ENCODE measurements around the gene F5.

Gene F5

DNA sequence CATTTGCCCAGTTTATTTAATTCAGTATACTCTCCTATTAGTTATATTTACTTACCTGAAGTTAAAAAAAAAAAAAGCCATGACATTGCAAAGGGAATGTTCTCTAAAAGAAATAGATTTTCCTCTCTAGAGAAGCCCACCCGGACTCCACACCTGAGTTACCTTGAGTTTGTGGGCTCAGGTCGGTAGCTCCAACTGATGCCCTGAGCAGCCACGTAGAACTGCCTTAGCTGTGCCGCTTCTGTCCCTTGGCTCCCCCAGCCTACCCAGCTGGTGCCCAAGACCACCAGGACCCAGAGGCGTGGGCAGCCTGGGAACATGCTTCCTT, 250 bp downstream of the F5 start:
- no peak for DNase-seq

DNA sequence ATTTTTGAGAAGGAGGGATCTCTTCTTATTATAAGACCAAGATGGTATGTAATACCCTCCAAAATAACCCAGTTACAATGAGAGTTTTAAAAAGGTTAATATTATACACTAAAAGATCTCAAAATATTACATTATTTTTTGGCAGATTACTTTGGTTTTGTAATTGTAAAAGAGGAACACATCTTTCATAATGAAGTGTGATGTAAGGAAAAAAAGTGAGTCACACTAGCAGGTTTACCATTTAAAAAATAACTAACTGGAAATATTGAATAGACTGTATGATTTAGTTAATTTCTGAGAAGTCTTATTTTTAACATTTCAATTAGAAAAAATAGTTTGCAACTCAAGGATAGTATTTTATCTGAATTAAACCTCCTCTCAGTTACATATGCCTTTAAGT, 1.1 kb downstream of the F5 start:
- DNase-seq = no peak

DNA sequence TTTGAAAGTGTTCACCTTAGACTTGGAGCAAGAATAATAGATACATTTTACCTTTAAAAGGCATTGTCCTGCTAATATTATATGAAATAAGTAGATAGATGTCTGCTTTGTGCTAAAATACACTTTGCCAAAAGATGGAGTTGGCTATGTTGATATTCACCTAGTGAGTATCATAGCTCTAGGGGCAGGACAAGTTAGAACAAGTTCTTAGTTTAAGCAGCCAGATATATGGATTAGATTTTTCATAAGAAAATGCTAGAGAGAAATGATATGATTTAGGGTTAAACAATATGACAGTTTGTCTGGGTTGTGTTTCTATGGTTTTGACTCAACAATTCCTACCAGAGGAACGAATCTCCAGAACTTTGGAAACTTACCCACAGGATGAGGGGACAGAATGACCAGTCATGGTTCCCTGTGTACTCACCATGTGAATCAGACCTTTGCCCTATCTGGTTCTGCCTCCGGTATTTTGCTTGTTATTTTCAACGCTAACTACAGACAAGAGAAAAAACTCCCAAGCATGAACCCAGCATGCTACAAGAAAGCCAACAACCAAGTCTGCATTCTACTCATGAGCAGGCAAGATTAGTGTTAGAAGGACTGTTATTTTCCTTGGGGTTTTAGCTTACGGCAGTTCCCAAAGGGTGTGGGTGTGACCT, 1.7 kb downstream of the F5 start:
- DNase-seq = no peak

DNA sequence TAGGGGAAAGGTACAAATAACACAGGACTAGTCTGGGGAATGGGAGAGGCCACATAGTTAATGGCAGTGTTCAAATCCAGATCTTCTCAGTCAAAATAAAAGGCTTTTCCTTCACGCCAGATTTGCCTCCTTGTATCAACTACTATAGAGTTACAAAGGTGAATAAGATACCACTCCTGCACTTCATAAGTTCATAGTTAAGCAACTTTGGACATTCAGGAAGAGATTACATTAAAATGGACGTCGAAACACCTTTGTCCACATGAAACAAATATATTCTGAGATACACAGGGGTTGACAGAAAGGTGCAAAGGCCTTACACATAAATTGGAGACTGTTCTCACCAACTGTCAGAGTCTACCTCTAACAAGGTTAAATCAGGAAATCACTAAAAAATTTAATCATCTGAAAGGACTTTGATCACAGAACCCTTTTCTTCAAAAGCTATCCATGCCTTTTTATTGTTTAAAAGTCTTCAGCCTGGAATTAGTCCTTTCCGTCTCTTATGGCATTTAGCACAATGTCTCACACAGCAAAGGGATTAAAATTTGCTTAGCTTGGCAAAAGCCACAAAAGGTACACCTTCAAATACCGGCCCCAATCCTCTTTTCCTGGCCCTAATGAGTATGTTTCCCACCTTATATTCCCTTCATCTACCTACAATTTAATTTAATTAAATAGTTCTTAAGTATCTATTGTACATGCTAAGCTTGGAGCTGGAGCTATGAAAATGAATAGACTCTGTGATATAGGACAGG, 8.1 kb downstream of the F5 start:
- no peak for DNase-seq

DNA sequence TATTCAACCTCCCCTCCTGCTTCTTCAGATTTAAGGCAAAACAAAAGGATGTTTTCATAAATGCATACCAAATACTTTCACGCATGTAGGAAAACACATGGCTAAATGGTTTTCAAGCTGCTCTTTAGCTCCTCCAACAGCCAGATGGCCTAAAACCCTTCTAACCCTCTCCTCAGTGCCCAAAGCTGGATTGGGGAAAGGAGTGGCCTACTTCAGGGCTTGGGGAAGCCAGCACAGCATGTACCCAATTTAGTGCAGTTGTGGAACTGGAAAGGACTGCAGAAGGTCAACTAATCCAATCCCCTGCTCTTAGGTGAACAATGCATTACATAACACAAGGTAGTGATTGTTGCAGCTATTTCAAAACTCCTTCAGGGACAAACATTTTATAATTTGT, 9.3 kb downstream of the F5 start:
- no peak for DNase-seq

DNA sequence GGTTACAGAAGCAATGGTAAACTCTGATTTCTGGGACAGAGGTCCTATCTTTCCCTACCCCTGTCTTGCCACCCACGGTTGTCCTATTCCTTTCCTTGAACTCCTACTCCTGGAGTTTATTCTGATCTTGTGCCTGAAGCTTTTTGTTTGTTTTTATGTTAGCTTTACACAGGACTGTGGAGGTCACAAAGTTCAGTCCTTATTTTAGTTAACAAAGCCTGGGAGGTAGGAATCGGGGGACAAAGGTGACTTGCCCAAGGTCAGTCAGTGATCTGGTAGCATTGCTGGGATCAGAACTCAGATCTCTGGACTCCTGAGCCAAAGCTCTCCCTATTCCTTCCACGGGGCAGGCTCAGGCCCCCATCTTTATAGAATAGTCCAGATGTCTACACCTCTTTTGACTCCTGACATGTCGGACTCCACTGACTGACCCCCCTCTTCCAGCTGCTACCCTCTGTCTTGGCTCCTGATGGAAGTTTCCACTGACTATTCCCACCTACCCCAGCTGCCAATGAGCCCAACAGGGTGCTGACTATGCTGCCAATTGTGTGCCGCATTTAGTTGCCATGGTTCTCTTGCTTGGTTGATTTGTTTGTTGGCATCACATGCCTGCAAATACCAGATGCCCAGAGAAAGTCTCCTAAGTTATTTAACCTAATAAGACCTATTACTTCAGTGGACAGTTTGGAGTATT, 9.9 kb downstream of the F5 start:
- no peak for DNase-seq

DNA sequence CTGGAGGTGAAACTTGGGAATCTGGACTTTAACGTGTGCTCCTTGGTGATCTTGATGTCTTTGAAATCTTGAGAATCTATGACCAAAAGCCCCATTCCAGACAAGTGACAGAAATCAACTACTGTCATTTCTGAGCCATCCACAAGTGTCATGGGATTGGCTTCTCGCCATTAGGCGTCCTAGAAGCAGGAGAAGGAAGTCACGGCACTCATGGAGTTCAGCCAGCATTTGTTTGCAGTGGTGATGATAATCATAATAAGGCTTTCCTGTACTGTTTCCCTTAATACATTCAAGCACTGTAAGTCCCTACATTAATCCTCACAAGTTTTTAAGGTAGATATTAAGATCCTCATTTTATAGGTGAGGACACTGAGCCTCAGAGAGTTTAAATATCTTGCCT, 11.9 kb downstream of the F5 start:
- no peak for DNase-seq

DNA sequence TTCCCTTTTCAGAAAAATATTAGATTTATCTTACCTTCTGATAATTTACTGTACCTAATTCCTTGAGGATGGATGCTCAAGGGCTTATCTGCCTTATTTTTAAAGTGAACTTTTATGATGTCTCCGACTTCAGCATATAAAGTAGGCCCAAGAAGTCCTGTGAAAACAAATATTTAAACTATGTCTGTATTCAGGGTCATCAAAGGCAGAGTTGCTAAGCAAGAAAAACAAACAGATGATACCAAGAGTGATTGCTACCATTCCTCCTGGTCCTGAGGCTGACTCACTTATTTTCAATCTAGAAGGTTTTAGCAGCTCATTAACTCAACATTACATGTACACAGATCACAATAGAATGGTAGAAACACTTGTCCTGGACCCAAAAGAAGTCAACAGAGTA, 14.1 kb downstream of the F5 start:
- no peak for DNase-seq

DNA sequence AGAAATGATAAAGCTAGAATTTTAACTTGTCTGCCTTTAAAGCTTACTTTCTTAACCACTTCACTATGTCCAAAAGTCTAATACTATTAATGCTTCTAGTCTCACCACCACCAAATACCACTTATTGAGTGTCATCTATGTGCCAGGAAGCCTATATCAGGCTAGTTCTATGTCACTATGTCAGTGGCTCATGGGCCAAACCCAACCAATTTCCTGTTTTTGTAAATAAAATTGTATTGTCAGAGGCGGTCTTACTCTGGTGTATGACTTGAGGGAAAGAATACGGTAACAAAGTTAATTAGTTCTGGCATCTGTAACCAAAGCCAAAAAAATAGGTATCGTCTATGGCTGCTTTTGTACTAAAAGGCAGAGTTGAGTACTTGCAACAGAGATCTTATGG, 14.8 kb downstream of the F5 start:
- no peak for DNase-seq

DNA sequence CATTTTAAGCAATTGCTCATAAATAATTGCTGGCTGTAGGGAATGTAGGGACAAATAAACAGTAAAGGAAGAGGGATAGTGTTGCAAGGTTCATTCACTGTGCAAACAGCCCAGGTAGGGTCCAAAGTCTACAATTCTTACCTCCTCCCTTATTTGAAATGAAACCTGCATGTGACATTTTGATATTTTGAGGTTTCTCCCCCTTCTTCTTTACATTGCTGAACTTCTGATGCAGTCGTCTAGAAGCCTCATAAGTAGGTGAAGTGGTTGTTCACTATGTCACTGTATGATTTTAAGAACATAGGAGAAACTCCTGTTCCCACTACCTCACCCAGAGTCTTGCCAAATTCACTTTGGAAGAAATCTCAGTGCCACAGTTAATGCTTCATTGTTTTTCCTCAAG, 16.1 kb downstream of the F5 start:
- DNase-seq = no peak

DNA sequence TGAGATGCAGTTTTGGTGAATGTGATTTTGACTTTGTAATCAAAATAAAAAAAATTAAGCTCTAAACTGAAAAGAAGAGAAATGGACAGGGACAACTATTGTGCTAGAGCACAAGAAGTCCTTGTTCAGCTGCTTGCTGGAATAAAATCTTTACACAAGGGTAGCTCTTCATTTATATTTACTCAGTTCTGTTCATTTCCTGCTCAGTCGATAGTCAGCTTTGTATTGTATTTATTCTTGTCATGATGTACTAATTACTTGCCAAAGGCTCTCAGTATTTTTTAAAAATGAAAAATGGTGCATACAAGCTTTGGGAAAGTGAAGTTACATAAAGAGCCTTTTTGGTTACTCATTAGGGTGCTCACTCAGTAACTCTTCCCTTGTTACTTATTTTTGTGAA, 17.8 kb downstream of the F5 start:
- DNase-seq = no peak

DNA sequence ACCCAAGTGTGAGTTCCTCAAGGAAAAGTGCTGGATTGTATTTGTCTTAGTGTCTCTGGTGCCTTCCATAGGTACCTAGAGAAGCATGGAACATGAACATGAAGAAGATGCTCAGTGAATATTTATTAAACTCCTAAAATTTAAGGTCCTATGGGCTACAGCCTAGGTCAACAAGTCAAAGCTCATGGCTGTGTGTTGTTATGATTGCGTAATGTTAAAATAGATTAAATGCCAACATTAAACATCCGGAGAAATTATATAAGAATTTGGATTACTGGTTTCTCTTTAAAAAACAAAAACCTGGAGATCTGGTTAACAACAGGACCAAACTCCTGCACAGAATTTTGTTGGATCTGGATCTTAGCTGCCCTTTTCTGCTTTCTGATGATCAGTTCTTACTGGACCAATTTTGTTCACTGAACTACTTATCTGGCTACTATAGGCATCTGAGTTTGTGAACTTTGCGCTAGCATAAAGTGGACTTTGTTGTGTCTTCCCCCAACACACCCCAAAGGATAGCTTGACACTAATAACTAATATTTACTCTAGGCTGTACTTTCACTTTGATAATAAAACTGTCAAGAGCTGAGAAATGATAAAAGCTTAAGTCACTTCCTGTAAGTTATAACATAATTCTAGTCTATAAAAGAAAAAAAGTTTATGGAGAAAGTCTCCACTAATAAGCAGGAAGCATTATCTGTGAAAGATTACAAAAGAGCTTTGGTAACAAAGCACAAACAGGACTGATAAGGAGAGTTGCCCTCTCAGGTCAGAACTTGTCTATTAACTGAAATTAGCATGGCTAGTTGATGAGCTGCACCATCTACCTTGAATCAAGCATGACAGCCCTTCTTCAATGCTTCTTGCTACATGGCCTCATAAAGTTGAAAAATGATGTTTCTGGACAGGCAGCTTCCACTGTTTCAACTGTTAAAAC, 20.7 kb downstream of the F5 start:
- no peak for DNase-seq

DNA sequence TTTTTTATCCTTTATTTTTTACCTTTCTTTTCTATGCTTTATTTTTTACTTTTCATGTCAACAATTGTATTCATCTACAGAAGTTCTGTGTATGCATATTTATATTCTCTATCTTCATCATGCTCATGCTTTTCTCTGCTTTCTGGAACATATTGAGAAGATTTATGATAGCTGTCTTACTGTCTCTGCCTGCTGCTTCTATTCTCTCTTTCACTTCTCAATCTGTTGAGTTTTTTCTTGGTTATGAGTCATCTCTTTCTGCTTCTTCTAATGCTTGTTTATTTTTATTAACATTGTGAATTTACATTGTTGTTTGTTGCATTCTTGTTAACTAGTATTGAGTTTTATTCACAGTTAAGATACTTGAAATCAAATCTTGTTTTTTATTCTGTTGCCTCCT, 22.6 kb downstream of the F5 start:
- no peak for DNase-seq

DNA sequence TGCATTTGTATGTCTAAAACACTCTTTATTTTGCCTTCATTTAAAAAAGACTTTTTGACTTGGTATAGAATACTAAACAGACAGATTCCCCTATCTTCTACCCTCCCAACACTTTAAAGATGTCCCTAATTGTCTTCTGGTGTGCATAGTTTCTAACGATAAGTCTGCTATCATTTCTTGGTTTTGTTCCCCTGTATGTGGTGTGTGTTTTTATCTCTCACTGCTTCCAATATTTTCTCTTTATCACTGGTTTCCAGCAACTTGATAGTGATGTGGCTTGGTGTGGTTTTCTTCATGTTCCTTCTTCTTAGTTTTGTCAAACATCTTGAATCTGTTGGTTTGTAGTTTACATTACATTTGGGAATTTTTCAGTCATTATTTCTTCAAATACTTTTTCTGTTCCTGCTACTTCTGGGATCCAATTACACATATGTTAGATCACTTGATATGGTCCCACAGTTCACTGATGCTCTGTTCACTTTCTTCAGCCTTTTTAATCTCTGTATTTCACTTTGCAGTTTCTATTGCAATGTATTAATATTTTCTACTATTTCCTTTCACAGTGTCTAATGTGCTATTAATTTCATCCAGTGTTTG, 23.2 kb downstream of the F5 start:
- no peak for DNase-seq

DNA sequence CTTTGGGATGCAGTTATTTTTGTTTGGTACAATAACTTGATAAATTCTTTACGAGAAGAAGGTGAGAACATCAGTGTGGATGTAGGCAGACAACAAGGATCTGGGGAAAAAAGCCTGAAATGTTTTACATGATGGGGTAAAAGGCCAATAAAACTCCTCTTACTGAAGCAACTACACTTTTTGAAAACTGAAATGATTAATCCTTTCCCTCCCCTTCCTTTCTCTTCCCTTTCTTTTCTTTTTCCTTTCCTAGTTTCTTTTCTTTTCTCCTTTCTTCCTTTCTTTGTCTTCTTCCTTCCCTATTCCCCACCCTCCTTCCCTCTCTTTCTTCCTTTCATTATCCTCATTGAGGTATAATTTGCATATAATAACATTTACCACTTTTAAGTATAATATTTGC, 24.6 kb downstream of the F5 start:
- DNase-seq = no peak

DNA sequence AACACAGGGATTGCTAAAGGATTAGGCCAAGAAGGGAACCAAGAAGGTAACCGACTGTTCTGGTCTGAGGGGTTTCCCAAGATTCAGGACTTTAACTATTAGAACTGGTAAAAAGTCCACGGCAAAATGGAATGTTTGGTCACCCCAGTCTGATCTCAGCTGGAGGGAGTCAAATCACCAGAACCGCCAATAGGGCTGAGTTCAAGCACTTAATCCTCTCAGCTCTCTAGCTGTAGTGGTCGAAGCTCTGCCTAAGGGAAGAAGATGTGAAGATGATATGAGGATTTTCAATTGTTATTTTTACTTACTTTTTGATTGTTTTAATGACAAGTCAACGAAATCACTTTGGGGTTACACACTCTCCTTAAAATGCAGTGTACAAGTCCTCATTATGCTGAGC, 29.1 kb downstream of the F5 start:
- no peak for DNase-seq

DNA sequence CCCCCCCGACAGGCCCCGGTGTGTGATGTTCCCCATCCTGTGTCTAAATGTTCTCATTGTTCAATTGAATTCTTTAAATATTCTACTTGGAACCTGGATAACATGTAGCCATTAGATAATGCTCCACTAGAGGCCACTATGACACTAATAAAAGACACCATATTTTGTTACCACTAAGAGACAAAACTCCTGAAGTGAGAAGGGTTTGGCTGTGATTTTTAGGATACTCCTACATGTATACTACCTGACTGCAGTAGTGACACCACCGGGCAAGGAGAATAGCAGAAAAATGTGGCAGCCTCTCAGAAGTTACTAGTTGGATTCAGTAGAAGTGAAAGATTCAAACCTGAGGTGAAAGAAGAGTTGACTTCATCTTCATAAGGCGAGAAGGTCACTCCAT, 36.0 kb downstream of the F5 start:
- DNase-seq = no peak

DNA sequence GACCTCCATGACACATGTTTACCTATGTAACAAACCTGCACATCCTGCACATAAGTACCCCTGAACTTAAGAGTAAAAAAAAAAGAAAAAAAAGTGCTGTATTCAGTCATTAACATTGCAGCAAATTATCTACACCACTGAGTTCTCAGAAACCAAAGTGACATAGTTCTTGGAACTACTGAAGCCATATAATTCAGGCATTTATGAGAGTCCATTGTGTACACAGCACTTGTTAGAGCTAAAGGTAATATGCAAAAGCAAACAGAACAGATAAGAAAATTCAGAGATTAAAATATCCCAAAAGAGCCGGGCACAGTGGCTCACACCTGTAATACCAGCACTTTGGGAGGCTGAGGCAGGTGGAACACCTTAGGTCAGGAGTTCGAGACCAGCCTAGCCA, 38.0 kb downstream of the F5 start:
- no peak for DNase-seq

DNA sequence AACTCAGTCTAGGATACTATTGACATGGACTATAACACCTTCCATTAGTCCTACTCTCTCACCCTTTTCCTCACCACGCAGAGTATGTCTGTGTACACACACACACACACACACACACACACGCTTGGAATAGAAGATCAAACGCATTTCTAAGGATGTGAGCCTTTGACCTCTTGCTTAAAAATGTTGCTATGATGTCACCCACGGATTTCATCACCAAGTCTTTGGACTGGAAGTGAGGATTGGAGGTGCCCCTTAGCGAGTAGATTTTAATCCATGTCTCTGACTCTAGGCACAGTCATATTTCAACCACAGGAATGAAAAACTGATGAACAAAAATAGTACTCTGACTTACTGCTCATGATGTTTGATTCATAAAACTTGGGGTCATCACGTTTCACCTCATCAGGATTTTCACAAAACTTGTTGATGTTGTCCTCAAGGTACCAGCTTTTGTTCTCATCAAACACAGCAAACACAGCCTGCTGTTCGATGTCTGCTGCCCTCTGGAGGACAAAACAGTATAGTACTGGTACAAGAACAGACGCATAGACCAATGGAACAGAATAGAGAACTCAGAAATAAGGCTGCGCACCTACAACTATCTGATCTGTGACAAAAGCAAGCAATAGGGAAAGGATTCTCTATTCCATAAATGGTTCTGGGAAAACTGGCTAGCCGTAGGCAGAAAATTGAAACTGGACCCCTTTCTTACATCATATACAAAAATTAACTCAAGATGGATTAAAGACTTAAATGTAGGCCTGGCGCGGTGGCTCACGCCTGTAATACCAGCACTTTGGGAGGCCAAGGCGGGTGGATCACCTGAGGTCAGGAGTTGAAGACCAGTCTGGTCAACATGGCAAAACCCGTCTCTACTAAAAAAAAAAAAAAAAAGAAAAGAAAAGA, 39.9 kb downstream of the F5 start:
- peak; percentile 47 for DNase-seq

DNA sequence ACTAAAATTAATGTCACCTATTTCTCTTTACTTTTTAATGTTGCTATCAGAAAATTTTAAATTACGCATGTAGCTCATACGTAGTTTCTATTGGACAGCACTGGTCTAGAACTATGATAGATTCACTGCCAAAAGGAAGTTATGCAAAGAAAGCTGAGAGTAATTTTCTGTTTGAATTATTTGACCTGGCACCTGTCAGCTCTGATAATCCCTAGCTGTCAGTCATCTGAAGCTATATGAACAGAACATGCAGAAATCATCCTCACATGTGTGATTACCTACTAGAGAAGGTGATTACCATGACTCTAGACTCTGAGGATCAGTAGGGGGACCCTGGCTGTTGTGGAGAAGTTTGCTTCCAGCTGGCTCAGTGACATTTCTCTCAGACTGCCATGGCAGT, 40.8 kb downstream of the F5 start:
- no peak for DNase-seq

DNA sequence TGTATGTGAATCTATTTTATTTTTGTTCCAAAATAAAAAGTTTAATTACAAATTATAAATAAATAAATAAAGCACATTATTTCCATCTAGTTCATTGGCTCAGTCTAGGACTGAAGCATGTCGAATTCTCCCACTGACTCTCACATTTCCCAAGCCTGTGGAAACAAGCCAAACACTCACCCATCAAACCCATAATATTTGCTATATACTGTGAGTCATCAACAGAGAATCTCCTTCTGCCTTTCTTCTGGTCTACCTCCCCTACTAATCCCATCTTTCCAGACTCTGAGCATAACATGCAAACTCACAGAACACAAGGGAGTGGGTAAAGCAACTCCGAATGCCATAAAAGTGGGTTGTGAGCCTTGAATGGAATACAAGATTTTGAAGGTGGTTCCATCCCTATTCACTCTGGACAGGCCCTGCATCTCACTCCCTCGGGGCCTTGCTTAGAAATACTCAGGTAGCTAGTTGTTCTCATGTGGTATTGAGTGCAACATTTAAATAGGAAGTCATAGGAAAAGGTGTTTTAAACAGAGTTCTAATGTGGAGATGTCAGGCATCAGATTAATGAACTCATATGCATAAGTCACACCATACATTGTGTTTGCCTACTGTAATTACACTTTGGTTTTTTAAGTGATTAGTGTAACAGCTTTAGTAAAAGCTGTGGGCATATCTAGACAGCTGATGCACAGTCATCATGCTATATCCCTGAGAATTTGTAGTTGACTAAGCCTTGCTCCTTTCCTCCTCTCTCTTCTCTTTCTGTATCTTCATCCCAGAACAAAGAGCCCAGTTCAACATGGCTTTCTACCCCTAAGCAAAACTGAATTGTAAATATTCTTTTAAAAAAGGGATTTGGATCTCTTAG, 47.0 kb downstream of the F5 start:
- no peak for DNase-seq

Measured in stimulated activated CD8-positive, alpha-beta memory T cell treated with anti-CD3 and anti-CD28 coated beads, Interleukin-4, amount 100 ng/mL, for 48 hours (primary cell).